NB4 (cell line): ENCODE measurements around the gene CHRDL2.
"Not testable (repeated sequence)": the region's sequence is repeated elsewhere in the genome, so short reads cannot be mapped to it uniquely, and the experiment has no call there.

ENCODE experiments used
- DNase-seq: peaks from one replicate; pipeline ENCODE4 v3.0.0; 2010; ENCODE audit warnings: low read depth
- H3K4me3 ChIP-seq: one replicate; pipeline ENCODE4 v1.5.1; 2011; ENCODE audit warnings: mild to moderate bottlenecking, low read depth, low read length, moderate library complexity
- MYC ChIP-seq: IDR thresholded peaks from 2 replicates; pipeline ENCODE4 v1.6.1; 2011; ENCODE audit warnings: low read depth, low read length
- POLR2A ChIP-seq: IDR thresholded peaks from 2 replicates; pipeline ENCODE4 v1.6.1; 2011; ENCODE audit warnings: mild to moderate bottlenecking; ENCODE audit not compliant: insufficient read length; ENCODE audit errors: extremely low read depth
- TF ChIP-seq, protein P1 (sequence below): IDR thresholded peaks from 2 replicates; pipeline ENCODE4 v1.6.1; 2011; ENCODE audit warnings: low read depth, low read length
- TF ChIP-seq, protein P2 (sequence below): IDR thresholded peaks from one replicate; pipeline ENCODE4 v1.5.1; 2012; ENCODE audit warnings: low read depth, low read length

The CHRDL2 gene

DNA sequence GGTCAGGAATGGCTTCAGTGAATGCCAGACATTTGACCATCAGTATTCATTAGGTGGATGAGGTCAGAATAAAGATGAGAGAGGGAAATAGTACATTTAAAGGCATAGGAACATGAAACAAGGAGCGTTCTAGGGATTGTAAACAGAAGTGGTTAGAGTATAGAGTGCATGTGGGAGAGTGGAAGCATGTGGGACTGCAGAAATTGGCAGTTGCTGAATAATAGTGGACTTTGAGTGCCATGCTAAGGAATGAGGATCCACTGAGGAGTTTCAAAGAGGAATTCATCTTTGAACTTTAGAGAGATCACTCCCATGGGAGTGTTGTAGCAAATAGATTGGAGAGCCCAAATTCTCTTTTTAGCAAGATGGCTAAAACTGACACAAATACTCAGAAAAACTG lies 25.3 kb upstream of the CHRDL2 start:
- H3K4me3 ChIP-seq, result no peak overlapping the region
- DNase-seq, result no peak
- TF ChIP-seq MYC, result no peak
- TF ChIP-seq, protein P1, sequence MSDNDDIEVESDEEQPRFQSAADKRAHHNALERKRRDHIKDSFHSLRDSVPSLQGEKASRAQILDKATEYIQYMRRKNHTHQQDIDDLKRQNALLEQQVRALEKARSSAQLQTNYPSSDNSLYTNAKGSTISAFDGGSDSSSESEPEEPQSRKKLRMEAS, result no peak
- no peak for TF ChIP-seq POLR2A
- TF ChIP-seq, protein P2, sequence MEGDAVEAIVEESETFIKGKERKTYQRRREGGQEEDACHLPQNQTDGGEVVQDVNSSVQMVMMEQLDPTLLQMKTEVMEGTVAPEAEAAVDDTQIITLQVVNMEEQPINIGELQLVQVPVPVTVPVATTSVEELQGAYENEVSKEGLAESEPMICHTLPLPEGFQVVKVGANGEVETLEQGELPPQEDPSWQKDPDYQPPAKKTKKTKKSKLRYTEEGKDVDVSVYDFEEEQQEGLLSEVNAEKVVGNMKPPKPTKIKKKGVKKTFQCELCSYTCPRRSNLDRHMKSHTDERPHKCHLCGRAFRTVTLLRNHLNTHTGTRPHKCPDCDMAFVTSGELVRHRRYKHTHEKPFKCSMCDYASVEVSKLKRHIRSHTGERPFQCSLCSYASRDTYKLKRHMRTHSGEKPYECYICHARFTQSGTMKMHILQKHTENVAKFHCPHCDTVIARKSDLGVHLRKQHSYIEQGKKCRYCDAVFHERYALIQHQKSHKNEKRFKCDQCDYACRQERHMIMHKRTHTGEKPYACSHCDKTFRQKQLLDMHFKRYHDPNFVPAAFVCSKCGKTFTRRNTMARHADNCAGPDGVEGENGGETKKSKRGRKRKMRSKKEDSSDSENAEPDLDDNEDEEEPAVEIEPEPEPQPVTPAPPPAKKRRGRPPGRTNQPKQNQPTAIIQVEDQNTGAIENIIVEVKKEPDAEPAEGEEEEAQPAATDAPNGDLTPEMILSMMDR, result no peak

- TF ChIP-seq POLR2A (no peak), MYC (no peak)
- TF ChIP-seq, protein P2, result no peak
- TF ChIP-seq, protein P1, result no peak
- peak; percentile 19 for DNase-seq
- no peak overlapping the region for H3K4me3 ChIP-seq
These were observed 24.3 kb upstream of the CHRDL2 start for GRCh38 chr11:74755395-74755995.

- H3K4me3 ChIP-seq, result no peak overlapping the region
- DNase-seq, result no peak
- TF ChIP-seq, protein P2, result no peak
- TF ChIP-seq MYC (no peak), POLR2A (no peak)
- TF ChIP-seq, protein P1, result no peak
These were observed 23.5 kb upstream of the CHRDL2 start for GRCh38 chr11:74754507-74755252.

- H3K4me3 ChIP-seq, result peak overlapping the region; percentile 32
- no peak for DNase-seq
- TF ChIP-seq POLR2A, result no peak
These were observed 20.1 kb upstream of the CHRDL2 start for GRCh38 chr11:74751303-74751702.

- not testable (repeated sequence) for DNase-seq
- peak overlapping the region; percentile 68 for H3K4me3 ChIP-seq
These were observed 19.4 kb upstream of the CHRDL2 start for GRCh38 chr11:74750598-74750997.

GRCh38 chr11:74749965-74750296 lies 18.7 kb upstream of the CHRDL2 start:
- DNase-seq, result no peak
- H3K4me3 ChIP-seq, result peak overlapping the region; percentile 68
- TF ChIP-seq, protein P1, result no peak
- no peak for TF ChIP-seq POLR2A
- TF ChIP-seq MYC, result no peak
- TF ChIP-seq, protein P2, result no peak
